ENCODE results near the gene MCTP1.

DNA sequence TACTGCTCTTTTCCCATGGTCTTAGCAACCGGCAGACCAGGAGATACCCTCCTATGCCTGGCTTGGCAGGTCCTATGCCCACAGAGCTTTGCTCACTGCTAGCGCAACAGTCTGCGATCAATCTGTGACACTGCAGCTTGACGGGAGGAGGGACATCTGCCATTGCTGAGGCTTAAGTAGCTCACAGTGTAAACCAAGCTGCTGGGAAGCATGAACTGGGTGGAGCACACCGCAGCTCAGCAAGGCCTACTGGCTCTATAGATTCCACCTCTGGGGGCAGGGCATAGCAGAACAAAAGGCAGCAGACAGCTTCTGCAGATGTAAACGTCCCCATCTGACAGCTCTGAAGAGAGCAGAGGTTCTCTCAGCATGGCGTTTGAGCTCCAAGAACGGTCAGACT lies 40.4 kb downstream of the MCTP1 start:
- TF ChIP-seq, protein P1, sequence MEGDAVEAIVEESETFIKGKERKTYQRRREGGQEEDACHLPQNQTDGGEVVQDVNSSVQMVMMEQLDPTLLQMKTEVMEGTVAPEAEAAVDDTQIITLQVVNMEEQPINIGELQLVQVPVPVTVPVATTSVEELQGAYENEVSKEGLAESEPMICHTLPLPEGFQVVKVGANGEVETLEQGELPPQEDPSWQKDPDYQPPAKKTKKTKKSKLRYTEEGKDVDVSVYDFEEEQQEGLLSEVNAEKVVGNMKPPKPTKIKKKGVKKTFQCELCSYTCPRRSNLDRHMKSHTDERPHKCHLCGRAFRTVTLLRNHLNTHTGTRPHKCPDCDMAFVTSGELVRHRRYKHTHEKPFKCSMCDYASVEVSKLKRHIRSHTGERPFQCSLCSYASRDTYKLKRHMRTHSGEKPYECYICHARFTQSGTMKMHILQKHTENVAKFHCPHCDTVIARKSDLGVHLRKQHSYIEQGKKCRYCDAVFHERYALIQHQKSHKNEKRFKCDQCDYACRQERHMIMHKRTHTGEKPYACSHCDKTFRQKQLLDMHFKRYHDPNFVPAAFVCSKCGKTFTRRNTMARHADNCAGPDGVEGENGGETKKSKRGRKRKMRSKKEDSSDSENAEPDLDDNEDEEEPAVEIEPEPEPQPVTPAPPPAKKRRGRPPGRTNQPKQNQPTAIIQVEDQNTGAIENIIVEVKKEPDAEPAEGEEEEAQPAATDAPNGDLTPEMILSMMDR (IDR thresholded peaks at IDR 0.05) = no peak
- no peak for TF ChIP-seq POLR2A (IDR thresholded peaks at IDR 0.05)

Measured in vagina (tissue), 2 donors.